Gastroesophageal sphincter (tissue), 4 donors: ENCODE results near the gene MAP3K13. TPM values are rescaled to one million over a fixed set of nuclear protein-coding genes. Genes with fewer than 3 reads are reported as not detected.
"Not testable (repeated sequence)": the region's sequence is repeated elsewhere in the genome, so short reads cannot be mapped to it uniquely, and the experiment has no call there.

ENCODE experiments used
- ATAC-seq: fragments of 150-250 bp; one replicate; pipeline ENCODE4 v1.9.1; 2016; ENCODE audit warnings: mild to moderate bottlenecking, moderate library complexity
- H3K27ac ChIP-seq, 4 donors: fragments of 200-600 bp; sonication (generic) in 3 of 4; 1 replicate in 3 of 4; 2 replicates in 1 of 4; pipeline ENCODE4 v1.5.1; 2016 to 2019
- H3K27me3 ChIP-seq: fragments of 200-600 bp; sonication (generic); one replicate; pipeline ENCODE4 v1.5.1; 2019
- H3K36me3 ChIP-seq, 2 donors: fragments of 200-600 bp; sonication (generic); one replicate each; pipeline ENCODE4 v1.5.1; 2019; ENCODE audit warnings: control low read depth in 1 of 2
- H3K4me1 ChIP-seq, 3 donors: fragments of 200-600 bp; sonication (generic); 1 replicate in 2 of 3; 2 replicates in 1 of 3; pipeline ENCODE4 v1.5.1; 2016 to 2019; ENCODE audit warnings: control low read depth in 2 of 3
- H3K4me3 ChIP-seq, 2 donors: fragments of 200-600 bp; sonication (generic); one replicate each; pipeline ENCODE4 v1.5.1; 2019; ENCODE audit warnings: mild to moderate bottlenecking in 1 of 2, moderate library complexity in 1 of 2
- H3K9me3 ChIP-seq, 3 donors: fragments of 200-600 bp; sonication (generic); one replicate each; pipeline ENCODE4 v1.5.1; 2017 to 2019; ENCODE audit warnings: control low read depth in 2 of 3
- CTCF ChIP-seq, 4 experiments: fragments of 200-600 bp in 2 of 4; fragments of 450-650 bp in 2 of 4; sonication (generic) in 1 of 4; IDR thresholded peaks; one replicate each; pipeline ENCODE4 v1.5.1; 2017 to 2019; ENCODE audit warnings: antibody characterized with exemption in 4 of 4, mild to moderate bottlenecking in 2 of 4, moderate library complexity in 2 of 4
- EP300 ChIP-seq: sonication (generic); formaldehyde crosslinking; IDR thresholded peaks from one replicate; pipeline ENCODE4 v1.6.1; 2017; ENCODE audit warnings: antibody characterized with exemption, mild to moderate bottlenecking
- POLR2A ChIP-seq, 2 donors: fragments of 450-650 bp; IDR thresholded peaks; one replicate each; pipeline ENCODE4 v1.6.1; 2017; ENCODE audit warnings: antibody characterized with exemption in 2 of 2, mild to moderate bottlenecking in 2 of 2, moderate library complexity in 1 of 2
- POLR2AphosphoS5 ChIP-seq: sonication (generic); formaldehyde crosslinking; IDR thresholded peaks from one replicate; pipeline ENCODE4 v1.6.1; 2017; ENCODE audit warnings: antibody characterized with exemption
- WGBS, 2 donors: methylation state at CpG; one replicate each; pipeline ENCODE4 v1.1.5; 2018; ENCODE audit warnings: low coverage in 1 of 2; 5-methylcytosine and 5-hydroxymethylcytosine counted together
- total RNA-seq, 4 donors: library from RNA; depleted of rRNA; stranded (reverse); fragments of >200 nt; gene quantifications; one replicate each; pipeline ENCODE4 v1.1.0, GENCODE V29; 2016

Gene MAP3K13
- total RNA-seq, 4 donors from 2014 or later, result 17.1 to 29.2 (median 23.3) TPM

- WGBS, 2 donors, result 78 to 100% methylated on average over 1 of the region's 1 CpG
- TF ChIP-seq CTCF (IDR thresholded peaks at IDR 0.05) (no peak), POLR2AphosphoS5 (no peak), EP300 (no peak), POLR2A (IDR thresholded peaks at IDR 0.05) (no peak)
- Histone ChIP-seq H3K36me3 (no peaks in the 10 kb centered on the region), H3K27ac (no peak overlapping the region), H3K9me3 (no peaks in the 10 kb centered on the region), H3K27me3 (no peaks in the 10 kb centered on the region), H3K4me1 (no peaks in the 10 kb centered on the region), H3K4me3 (no peak overlapping the region)
- ATAC-seq, result no peak
These were observed 48.2 kb downstream of the MAP3K13 start for GRCh38 chr3:185411133-185411532.

GRCh38 chr3:185416513-185416912, 53.6 kb downstream of the MAP3K13 start:
- Histone ChIP-seq H3K4me1 (no peaks in the 10 kb centered on the region), H3K27me3 (no peaks in the 10 kb centered on the region), H3K36me3 (no peaks in the 10 kb centered on the region), H3K27ac (no peak overlapping the region), H3K9me3 (no peaks in the 10 kb centered on the region), H3K4me3 (no peak overlapping the region)
- no peak for ATAC-seq
- TF ChIP-seq POLR2A (IDR thresholded peaks at IDR 0.05) (no peak), EP300 (no peak), POLR2AphosphoS5 (no peak), CTCF (IDR thresholded peaks at IDR 0.05) (no peak)
- 85 to 100% methylated on average over 2 of the region's 2 CpGs for WGBS, 2 donors

GRCh38 chr3:185418561-185418977, 55.6 kb downstream of the MAP3K13 start:
- 92 to 100% methylated on average over 8 of the region's 11 CpGs for WGBS, 2 donors
- not testable (repeated sequence) for H3K9me3 ChIP-seq, H3K36me3 ChIP-seq, H3K4me1 ChIP-seq, H3K4me3 ChIP-seq, H3K27me3 ChIP-seq, H3K27ac ChIP-seq, ATAC-seq

GRCh38 chr3:185420762-185421161, 57.8 kb downstream of the MAP3K13 start:
- Histone ChIP-seq H3K9me3 (no peaks in the 10 kb centered on the region), H3K36me3 (no peaks in the 10 kb centered on the region), H3K27ac (no peak overlapping the region), H3K4me1 (no peaks in the 10 kb centered on the region), H3K27me3 (no peaks in the 10 kb centered on the region), H3K4me3 (no peak overlapping the region)
- ATAC-seq, result no peak
- WGBS, 2 donors, result 79 to 88% methylated on average over 3 to 5 of the region's 5 CpGs
- TF ChIP-seq POLR2AphosphoS5, result no peak
- no peak for TF ChIP-seq CTCF (IDR thresholded peaks at IDR 0.05)
- no peak for TF ChIP-seq POLR2A (IDR thresholded peaks at IDR 0.05)
- TF ChIP-seq EP300, result no peak

GRCh38 chr3:185421577-185422232, 58.8 kb downstream of the MAP3K13 start:
- TF ChIP-seq POLR2AphosphoS5 (no peak), EP300 (no peak), POLR2A (IDR thresholded peaks at IDR 0.05) (no peak), CTCF (IDR thresholded peaks at IDR 0.05) (no peak)
- no peaks in the 10 kb centered on the region for H3K4me1 ChIP-seq
- H3K4me3 ChIP-seq, result no peak overlapping the region
- H3K9me3 ChIP-seq, result no peaks in the 10 kb centered on the region
- WGBS, 2 donors, result 97 to 100% methylated on average over 3 to 4 of the region's 6 CpGs
- no peak for ATAC-seq
- H3K27me3 ChIP-seq, result no peaks in the 10 kb centered on the region
- H3K27ac ChIP-seq, result no peak overlapping the region
- no peaks in the 10 kb centered on the region for H3K36me3 ChIP-seq
